ENCODE measurements around the gene CXorf65.
A peak's percentile ranks its signal among the peaks of the same experiment; 100 is the strongest.

CXorf65 gene

DNA sequence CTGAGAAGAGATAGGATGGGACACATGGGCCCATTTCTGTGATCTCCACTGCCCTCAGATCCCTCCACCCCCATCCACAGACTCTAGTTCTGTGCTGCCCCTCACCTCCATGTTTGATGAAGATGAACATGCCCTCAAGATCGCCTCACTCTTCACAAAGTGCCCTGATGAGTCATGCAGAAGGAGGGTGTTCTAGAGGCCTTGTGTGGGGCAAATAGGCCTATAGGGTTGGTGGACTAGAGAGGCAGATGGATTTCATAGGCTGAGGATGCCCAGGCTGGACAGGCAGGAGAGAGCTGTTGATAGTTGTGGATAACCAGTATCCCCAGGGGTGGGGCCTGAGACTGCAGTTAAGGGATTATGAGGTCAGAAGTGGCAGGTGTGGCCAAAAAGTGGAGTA, at the start of gene CXorf65:
TSS of gene CXorf65 (minus strand) at position 314 of the 400 bp plus-strand sequence. CDS start at position 130, 184 bp downstream.
- Histone ChIP-seq H3K4me3 (ENCODE audit: low read length) (no peak within 1 kb of the TSS), H3K36me3 (ENCODE audit: control insufficient read depth, insufficient read depth, low read length, severe bottlenecking) (no peaks in the 10 kb centered on the region), H3K9me3 (ENCODE audit: control insufficient read depth, low read length) (no peaks in the 10 kb centered on the region), H3K27me3 (replicated peaks; ENCODE audit: control insufficient read depth, insufficient read depth, low read length) (peaks cover 40% of the 10 kb centered on the region), H3K4me1 (ENCODE audit: control insufficient read depth, insufficient read depth, low read length) (no peaks in the 10 kb centered on the region), H3K9ac (ENCODE audit: low read length) (no peak within 1 kb of the TSS)
- no peak for DNase-seq (ENCODE audit: low read depth)

GRCh38 chrX:71154641-71155040, 48.1 kb upstream of the CXorf65 start:
- DNase-seq (ENCODE audit: low read depth), result no peak
- no peaks in the 10 kb centered on the region for H3K36me3 ChIP-seq (ENCODE audit: control insufficient read depth, insufficient read depth, low read length, severe bottlenecking)
- no peak overlapping the region for H3K4me3 ChIP-seq (ENCODE audit: low read length)
- H3K4me1 ChIP-seq (ENCODE audit: control insufficient read depth, insufficient read depth, low read length), result no peaks in the 10 kb centered on the region
- H3K9ac ChIP-seq (ENCODE audit: low read length), result no peak overlapping the region
- H3K9me3 ChIP-seq (ENCODE audit: control insufficient read depth, low read length), result no peaks in the 10 kb centered on the region
- peaks cover 50% of the 10 kb centered on the region for H3K27me3 ChIP-seq (replicated peaks; ENCODE audit: control insufficient read depth, insufficient read depth, low read length)

- H3K4me1 ChIP-seq (ENCODE audit: control insufficient read depth, insufficient read depth, low read length), result no peaks in the 10 kb centered on the region
- H3K36me3 ChIP-seq (ENCODE audit: control insufficient read depth, insufficient read depth, low read length, severe bottlenecking), result no peaks in the 10 kb centered on the region
- peaks cover 52% of the 10 kb centered on the region for H3K27me3 ChIP-seq (replicated peaks; ENCODE audit: control insufficient read depth, insufficient read depth, low read length)
- H3K9ac ChIP-seq (ENCODE audit: low read length), result no peak overlapping the region
- DNase-seq (ENCODE audit: low read depth), result no peak
- no peaks in the 10 kb centered on the region for H3K9me3 ChIP-seq (ENCODE audit: control insufficient read depth, low read length)
- no peak overlapping the region for H3K4me3 ChIP-seq (ENCODE audit: low read length)
Measured at GRCh38 chrX:71154196-71154595, 47.7 kb upstream of the CXorf65 start.

GRCh38 chrX:71151366-71151765, 44.8 kb upstream of the CXorf65 start:
- Histone ChIP-seq H3K4me1 (ENCODE audit: control insufficient read depth, insufficient read depth, low read length) (no peaks in the 10 kb centered on the region), H3K36me3 (ENCODE audit: control insufficient read depth, insufficient read depth, low read length, severe bottlenecking) (no peaks in the 10 kb centered on the region), H3K9me3 (ENCODE audit: control insufficient read depth, low read length) (no peaks in the 10 kb centered on the region), H3K27me3 (replicated peaks; ENCODE audit: control insufficient read depth, insufficient read depth, low read length) (peaks cover 43% of the 10 kb centered on the region), H3K9ac (ENCODE audit: low read length) (no peak overlapping the region), H3K4me3 (ENCODE audit: low read length) (no peak overlapping the region)
- DNase-seq (ENCODE audit: low read depth), result no peak

DNA sequence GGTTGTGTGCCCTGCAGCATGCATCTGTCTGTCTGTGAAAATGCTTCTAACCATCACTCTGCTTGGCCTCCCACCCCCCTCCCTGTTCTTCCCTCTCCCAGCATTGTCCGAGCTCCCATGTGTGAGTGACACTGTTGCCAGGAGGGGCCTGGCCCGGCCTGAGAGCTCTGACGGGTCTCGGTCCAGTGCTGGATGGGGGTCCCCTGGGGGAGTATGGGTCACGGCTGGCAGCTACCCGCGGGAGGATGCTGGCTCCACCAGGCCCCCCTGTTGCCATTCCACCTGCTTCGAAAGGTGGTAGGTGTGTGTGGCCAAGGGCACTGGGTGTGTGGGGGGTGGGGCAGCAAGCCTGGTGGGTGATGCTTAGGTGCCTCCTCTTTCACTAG, 41.7 kb upstream of the CXorf65 start:
- Histone ChIP-seq H3K36me3 (ENCODE audit: control insufficient read depth, insufficient read depth, low read length, severe bottlenecking) (no peaks in the 10 kb centered on the region), H3K4me3 (ENCODE audit: low read length) (no peak overlapping the region), H3K9me3 (ENCODE audit: control insufficient read depth, low read length) (no peaks in the 10 kb centered on the region), H3K4me1 (ENCODE audit: control insufficient read depth, insufficient read depth, low read length) (no peaks in the 10 kb centered on the region), H3K9ac (ENCODE audit: low read length) (no peak overlapping the region), H3K27me3 (replicated peaks; ENCODE audit: control insufficient read depth, insufficient read depth, low read length) (peaks cover 24% of the 10 kb centered on the region)
- DNase-seq (ENCODE audit: low read depth), result no peak

GRCh38 chrX:71147496-71148277, 41.1 kb upstream of the CXorf65 start:
- Histone ChIP-seq H3K9me3 (ENCODE audit: control insufficient read depth, low read length) (no peaks in the 10 kb centered on the region), H3K36me3 (ENCODE audit: control insufficient read depth, insufficient read depth, low read length, severe bottlenecking) (no peaks in the 10 kb centered on the region), H3K4me1 (ENCODE audit: control insufficient read depth, insufficient read depth, low read length) (no peaks in the 10 kb centered on the region), H3K9ac (ENCODE audit: low read length) (no peak overlapping the region), H3K4me3 (ENCODE audit: low read length) (no peak overlapping the region), H3K27me3 (replicated peaks; ENCODE audit: control insufficient read depth, insufficient read depth, low read length) (peaks cover 19% of the 10 kb centered on the region)
- no peak for DNase-seq (ENCODE audit: low read depth)

DNA sequence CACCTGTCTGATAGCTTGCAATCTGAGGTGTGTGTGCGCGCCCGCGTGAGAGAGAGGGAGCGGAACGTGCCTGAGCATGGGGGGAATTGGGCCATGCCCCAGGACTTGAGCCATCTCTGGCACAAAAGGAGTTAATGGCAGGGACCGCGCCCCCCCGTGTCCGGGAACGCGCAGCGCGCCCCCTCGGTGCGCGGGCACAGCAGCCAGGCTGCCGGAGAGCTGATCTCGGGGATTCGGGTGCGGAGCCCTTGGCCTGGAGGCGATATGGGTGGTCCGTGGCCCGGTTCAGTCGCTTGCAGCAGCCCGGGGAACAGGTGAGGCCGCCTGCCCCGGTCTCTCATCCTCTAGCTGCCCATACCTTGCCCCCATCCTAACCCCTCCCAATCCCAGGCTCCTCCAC, 38.1 kb upstream of the CXorf65 start, which contains the start of gene NLGN3:
TSS of gene NLGN3 (plus strand) at position 191 of the 400 bp plus-strand sequence. CDS start 2,909 bp downstream, outside the sequence.
- no peak within 1 kb of the TSS for H3K4me3 ChIP-seq (ENCODE audit: low read length)
- peaks cover 11% of the 10 kb centered on the region for H3K36me3 ChIP-seq (ENCODE audit: control insufficient read depth, insufficient read depth, low read length, severe bottlenecking)
- no peak within 1 kb of the TSS for H3K9ac ChIP-seq (ENCODE audit: low read length)
- no peak for DNase-seq (ENCODE audit: low read depth)
- no peaks in the 10 kb centered on the region for H3K4me1 ChIP-seq (ENCODE audit: control insufficient read depth, insufficient read depth, low read length)
- H3K9me3 ChIP-seq (ENCODE audit: control insufficient read depth, low read length), result no peaks in the 10 kb centered on the region
- peaks cover 10% of the 10 kb centered on the region for H3K27me3 ChIP-seq (replicated peaks; ENCODE audit: control insufficient read depth, insufficient read depth, low read length)

- Histone ChIP-seq H3K9me3 (ENCODE audit: control insufficient read depth, low read length) (no peaks in the 10 kb centered on the region), H3K9ac (ENCODE audit: low read length) (no peak overlapping the region), H3K36me3 (ENCODE audit: control insufficient read depth, insufficient read depth, low read length, severe bottlenecking) (peaks cover 20% of the 10 kb centered on the region)
Measured at GRCh38 chrX:71143508-71143907, 37.0 kb upstream of the CXorf65 start.

GRCh38 chrX:71140440-71140839, 33.9 kb upstream of the CXorf65 start:
- peaks cover 8% of the 10 kb centered on the region for H3K27me3 ChIP-seq (replicated peaks; ENCODE audit: control insufficient read depth, insufficient read depth, low read length)
- no peaks in the 10 kb centered on the region for H3K4me1 ChIP-seq (ENCODE audit: control insufficient read depth, insufficient read depth, low read length)
- no peak for DNase-seq (ENCODE audit: low read depth)
- no peak overlapping the region for H3K4me3 ChIP-seq (ENCODE audit: low read length)
- H3K9me3 ChIP-seq (ENCODE audit: control insufficient read depth, low read length), result no peaks in the 10 kb centered on the region
- no peak overlapping the region for H3K9ac ChIP-seq (ENCODE audit: low read length)
- H3K36me3 ChIP-seq (ENCODE audit: control insufficient read depth, insufficient read depth, low read length, severe bottlenecking), result peaks cover 46% of the 10 kb centered on the region

More at GRCh38 chrX:71143508-71143907, 37.0 kb upstream of the CXorf65 start:
- Histone ChIP-seq H3K4me3 (ENCODE audit: low read length) (no peak overlapping the region), H3K27me3 (replicated peaks; ENCODE audit: control insufficient read depth, insufficient read depth, low read length) (peaks cover 8% of the 10 kb centered on the region), H3K4me1 (ENCODE audit: control insufficient read depth, insufficient read depth, low read length) (no peaks in the 10 kb centered on the region)
- no peak for DNase-seq (ENCODE audit: low read depth)

- H3K4me1 ChIP-seq (ENCODE audit: control insufficient read depth, insufficient read depth, low read length), result peaks cover 11% of the 10 kb centered on the region
- H3K27me3 ChIP-seq (replicated peaks; ENCODE audit: control insufficient read depth, insufficient read depth, low read length), result peaks cover 3% of the 10 kb centered on the region
- H3K9me3 ChIP-seq (ENCODE audit: control insufficient read depth, low read length), result peaks cover 7% of the 10 kb centered on the region
- no peak overlapping the region for H3K9ac ChIP-seq (ENCODE audit: low read length)
- no peak for DNase-seq (ENCODE audit: low read depth)
- peaks cover 83% of the 10 kb centered on the region for H3K36me3 ChIP-seq (ENCODE audit: control insufficient read depth, insufficient read depth, low read length, severe bottlenecking)
- H3K4me3 ChIP-seq (ENCODE audit: low read length), result no peak overlapping the region
Measured at GRCh38 chrX:71131510-71131909, 25.0 kb upstream of the CXorf65 start.

DNA sequence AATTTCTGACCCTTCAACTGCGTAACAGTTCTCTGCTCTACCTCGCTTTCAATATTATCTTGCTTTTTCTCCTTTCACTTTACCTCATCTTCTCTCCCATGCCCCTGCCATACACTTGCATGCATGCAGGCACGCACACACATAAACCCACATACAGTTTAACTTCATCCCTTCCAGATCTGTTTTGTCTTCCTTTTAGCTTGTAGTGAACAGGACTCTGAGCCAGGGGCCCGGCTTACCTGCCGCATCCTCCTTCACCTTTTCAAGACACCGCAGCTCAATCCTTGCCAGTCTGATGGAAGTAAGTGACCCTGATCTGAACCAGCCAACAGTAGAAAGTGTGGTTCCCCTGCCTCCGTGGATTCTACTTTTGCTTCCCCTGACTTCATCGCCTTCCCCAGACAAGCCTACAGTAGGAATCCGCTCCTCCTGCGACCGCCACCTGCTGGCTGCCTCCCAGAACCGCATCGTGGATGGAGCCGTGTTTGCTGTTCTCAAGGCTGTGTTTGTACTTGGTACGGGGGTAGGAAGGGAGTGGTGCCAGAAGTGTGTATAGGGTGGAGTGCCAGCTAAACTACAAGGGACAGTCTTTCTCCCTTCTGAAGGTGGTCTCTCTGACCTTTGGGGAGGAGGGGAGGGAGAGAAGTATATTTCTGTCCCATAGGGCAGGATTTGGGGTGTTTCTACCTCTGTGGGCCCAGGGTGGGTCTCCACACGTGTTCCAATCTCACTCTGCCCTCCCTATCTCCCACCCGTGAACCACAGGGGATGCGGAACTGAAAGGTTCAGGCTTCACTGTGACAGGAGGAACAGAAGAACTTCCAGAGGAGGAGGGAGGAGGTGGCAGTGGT, 22.6 kb upstream of the CXorf65 start:
- Histone ChIP-seq H3K9ac (ENCODE audit: low read length) (no peak overlapping the region), H3K9me3 (ENCODE audit: control insufficient read depth, low read length) (peaks cover 7% of the 10 kb centered on the region), H3K4me1 (ENCODE audit: control insufficient read depth, insufficient read depth, low read length) (peaks cover 11% of the 10 kb centered on the region), H3K4me3 (ENCODE audit: low read length) (no peak overlapping the region), H3K27me3 (replicated peaks; ENCODE audit: control insufficient read depth, insufficient read depth, low read length) (peaks cover 3% of the 10 kb centered on the region), H3K36me3 (ENCODE audit: control insufficient read depth, insufficient read depth, low read length, severe bottlenecking) (peaks cover 80% of the 10 kb centered on the region)
- peak; percentile 74 for DNase-seq (ENCODE audit: low read depth)

Data from adipocyte (in vitro differentiated cells).